HG03354 (cell line): ENCODE data around the gene PRRX2.

Source experiments
- ATAC-seq: cut with Tn5 transposase; IDR thresholded peaks from one replicate; pipeline ENCODE4 v1.9.1; 2021; ENCODE audit warnings: mild to moderate bottlenecking; ENCODE audit not compliant: unreplicated experiment, poor library complexity, severe bottlenecking

The PRRX2 gene

GRCh38 chr9:129673602-129674001, 8.2 kb downstream of the PRRX2 start:
- ATAC-seq, result no peak

GRCh38 chr9:129674229-129674628, 8.8 kb downstream of the PRRX2 start:
- ATAC-seq, result no peak

- ATAC-seq, result no peak
These were observed 10.2 kb downstream of the PRRX2 start for GRCh38 chr9:129675620-129676019.

GRCh38 chr9:129676287-129676686, 10.8 kb downstream of the PRRX2 start:
- no peak for ATAC-seq

- no peak for ATAC-seq
These were observed 11.5 kb downstream of the PRRX2 start for GRCh38 chr9:129676975-129677374.

GRCh38 chr9:129677456-129677855, 12.0 kb downstream of the PRRX2 start:
- no peak for ATAC-seq

- ATAC-seq, result no peak
These were observed 13.4 kb downstream of the PRRX2 start for GRCh38 chr9:129678844-129679243.

- no peak for ATAC-seq
These were observed 14.1 kb downstream of the PRRX2 start for GRCh38 chr9:129679537-129679936.

GRCh38 chr9:129681924-129682323, 16.5 kb downstream of the PRRX2 start:
- no peak for ATAC-seq

GRCh38 chr9:129682381-129682780, 16.9 kb downstream of the PRRX2 start:
- ATAC-seq, result no peak

GRCh38 chr9:129685220-129685932, 19.9 kb downstream of the PRRX2 start:
- no peak for ATAC-seq

GRCh38 chr9:129685933-129686259, 20.4 kb downstream of the PRRX2 start:
- ATAC-seq, result no peak

- ATAC-seq, result no peak
These were observed 21.3 kb downstream of the PRRX2 start for GRCh38 chr9:129686736-129687135.

- ATAC-seq, result no peak
These were observed 21.9 kb downstream of the PRRX2 start for GRCh38 chr9:129687391-129687790.

GRCh38 chr9:129688285-129689043, 23.0 kb downstream of the PRRX2 start:
- ATAC-seq, result no peak

- ATAC-seq, result no peak
These were observed 27.1 kb downstream of the PRRX2 start for GRCh38 chr9:129692534-129692933.

GRCh38 chr9:129693741-129694140, 28.3 kb downstream of the PRRX2 start:
- ATAC-seq, result no peak

- no peak for ATAC-seq
These were observed 28.8 kb downstream of the PRRX2 start for GRCh38 chr9:129694243-129694646.

- no peak for ATAC-seq
These were observed 30.4 kb downstream of the PRRX2 start for GRCh38 chr9:129695870-129696269.

GRCh38 chr9:129696944-129697655, 31.7 kb downstream of the PRRX2 start:
- ATAC-seq, result no peak
